ENCODE data around the gene PIP4P1. TPM values are rescaled to one million over a fixed set of nuclear protein-coding genes. Genes with fewer than 3 reads are reported as not detected.

The PIP4P1 gene
- total and polyA plus RNA-seq, 9 of the 15 experiments (the other 6 are each of a cell fraction or from before 2014, with no cell fraction given): 5.3 to 20.9 (median 10.7) TPM

- TF ChIP-seq HOMEZ (CRISPR knock-in tag; IDR thresholded peaks at IDR 0.05) (no peak), MAFF (IDR thresholded peaks at IDR 0.05; ENCODE audit: low read length) (peak; percentile 36; the same call in 1 of the 2 replicates), MED1 (CRISPR knock-in tag; IDR thresholded peaks at IDR 0.05; ENCODE audit: borderline replicate concordance) (no peak), KDM1A (IDR thresholded peaks at IDR 0.05) (no peak), HMG20B (CRISPR knock-in tag; IDR thresholded peaks at IDR 0.05) (no peak), TEAD1 (CRISPR knock-in tag; IDR thresholded peaks at IDR 0.05) (no peak), ZNF12 (CRISPR knock-in tag; IDR thresholded peaks at IDR 0.05) (no peak), PRDM10 (IDR thresholded peaks at IDR 0.05; ENCODE audit: partially characterized antibody) (peak; percentile 51), ATF2 (CRISPR knock-in tag; IDR thresholded peaks at IDR 0.05) (no peak), IRF9 (tag; IDR thresholded peaks at IDR 0.05) (no peak), HMBOX1 (IDR thresholded peaks at IDR 0.05) (no peak; the same call in 1 of the 2 replicates), KAT8 (IDR thresholded peaks at IDR 0.05; ENCODE audit: low read depth) (no peak), GTF2A2 (tag; IDR thresholded peaks at IDR 0.05) (no peak)
- TF ChIP-seq, protein P1, sequence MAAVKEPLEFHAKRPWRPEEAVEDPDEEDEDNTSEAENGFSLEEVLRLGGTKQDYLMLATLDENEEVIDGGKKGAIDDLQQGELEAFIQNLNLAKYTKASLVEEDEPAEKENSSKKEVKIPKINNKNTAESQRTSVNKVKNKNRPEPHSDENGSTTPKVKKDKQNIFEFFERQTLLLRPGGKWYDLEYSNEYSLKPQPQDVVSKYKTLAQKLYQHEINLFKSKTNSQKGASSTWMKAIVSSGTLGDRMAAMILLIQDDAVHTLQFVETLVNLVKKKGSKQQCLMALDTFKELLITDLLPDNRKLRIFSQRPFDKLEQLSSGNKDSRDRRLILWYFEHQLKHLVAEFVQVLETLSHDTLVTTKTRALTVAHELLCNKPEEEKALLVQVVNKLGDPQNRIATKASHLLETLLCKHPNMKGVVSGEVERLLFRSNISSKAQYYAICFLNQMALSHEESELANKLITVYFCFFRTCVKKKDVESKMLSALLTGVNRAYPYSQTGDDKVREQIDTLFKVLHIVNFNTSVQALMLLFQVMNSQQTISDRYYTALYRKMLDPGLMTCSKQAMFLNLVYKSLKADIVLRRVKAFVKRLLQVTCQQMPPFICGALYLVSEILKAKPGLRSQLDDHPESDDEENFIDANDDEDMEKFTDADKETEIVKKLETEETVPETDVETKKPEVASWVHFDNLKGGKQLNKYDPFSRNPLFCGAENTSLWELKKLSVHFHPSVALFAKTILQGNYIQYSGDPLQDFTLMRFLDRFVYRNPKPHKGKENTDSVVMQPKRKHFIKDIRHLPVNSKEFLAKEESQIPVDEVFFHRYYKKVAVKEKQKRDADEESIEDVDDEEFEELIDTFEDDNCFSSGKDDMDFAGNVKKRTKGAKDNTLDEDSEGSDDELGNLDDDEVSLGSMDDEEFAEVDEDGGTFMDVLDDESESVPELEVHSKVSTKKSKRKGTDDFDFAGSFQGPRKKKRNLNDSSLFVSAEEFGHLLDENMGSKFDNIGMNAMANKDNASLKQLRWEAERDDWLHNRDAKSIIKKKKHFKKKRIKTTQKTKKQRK (IDR thresholded peaks at IDR 0.05; ENCODE audit: borderline replicate concordance, low read depth, low read length): no peak
Observed at GRCh38 chr14:20461225-20462141, at the start of gene PIP4P1 (continued).
